Heart right ventricle (tissue), 16 donors: ENCODE results near the gene MTCH2. TPM values are rescaled to one million over a fixed set of nuclear protein-coding genes. Genes with fewer than 3 reads are reported as not detected.

Experiments used
- ATAC-seq, 8 donors: fragments of 200-7000 bp; cut with Tn5 transposase; one replicate each; pipeline ENCODE4 v1.9.1; 2020; ENCODE audit warnings: mild to moderate bottlenecking in 8 of 8, moderate library complexity in 8 of 8, moderate number of reproducible peaks in 1 of 8
- DNase-seq, 2 donors: peaks; one replicate each; pipeline ENCODE4 v3.0.0-alpha.2; 2020
- H3K27ac ChIP-seq, 10 donors: fragments of 200-600 bp; sonication (generic) in 2 of 10; one replicate each; pipeline versions ENCODE4 v1.5.0 to v1.8.0; 2020 to 2022; ENCODE audit warnings: mild to moderate bottlenecking in 3 of 10
- H3K27me3 ChIP-seq, 7 donors: fragments of 200-600 bp; one replicate each; pipeline ENCODE4 v1.8.0; 2021 to 2022; ENCODE audit warnings: mild to moderate bottlenecking in 2 of 7
- H3K36me3 ChIP-seq, 9 donors: fragments of 200-600 bp; sonication (generic) in 1 of 9; one replicate each; pipeline versions ENCODE4 v1.5.0 to v1.8.0; 2020 to 2022; ENCODE audit warnings: mild to moderate bottlenecking in 2 of 9
- H3K4me1 ChIP-seq, 9 donors: fragments of 200-600 bp; sonication (generic) in 1 of 9; one replicate each; pipeline versions ENCODE4 v1.5.0 to v1.8.0; 2020 to 2022; ENCODE audit warnings: mild to moderate bottlenecking in 4 of 9
- H3K4me3 ChIP-seq, 10 donors: fragments of 200-600 bp; sonication (generic) in 2 of 10; one replicate each; pipeline versions ENCODE4 v1.5.0 to v1.8.0; 2020 to 2022; ENCODE audit warnings: mild to moderate bottlenecking in 7 of 10, moderate library complexity in 2 of 10
- H3K9me3 ChIP-seq, 11 donors: fragments of 200-600 bp in 10 of 11; sonication (generic) in 2 of 11; one replicate each; pipeline versions ENCODE4 v1.5.0 to v1.8.0; 2013 to 2022; ENCODE audit warnings: mild to moderate bottlenecking in 2 of 11, control low read depth in 1 of 11, moderate library complexity in 1 of 11
- CTCF ChIP-seq, 9 donors: fragments of 200-600 bp; sonication (generic) in 2 of 9; IDR thresholded peaks; one replicate each; pipeline versions ENCODE4 v1.5.0 to v1.8.0; 2021 to 2022; ENCODE audit warnings: antibody characterized with exemption in 9 of 9, mild to moderate bottlenecking in 5 of 9, moderate library complexity in 1 of 9
- WGBS, 2 donors: extraction: QIAGEN DNeasy Blood & Tissue Kit; methylation state at CpG; one replicate each; pipeline ENCODE4 v1.1.7; 2013; ENCODE audit warnings: inconsistent platforms in 1 of 2; 5-methylcytosine and 5-hydroxymethylcytosine counted together
- intact Hi-C, 10 donors: fragments of 100-400 bp; cut with DNase I; formaldehyde crosslinking; loops; one replicate each; pipeline versions ENCODE4 v1.11.1 to v1.14.2; 2022
- polyA plus RNA-seq, 2 donors: library from polyadenylated mRNA; stranded (reverse); fragments of 200-250 nt; gene quantifications; one replicate each; pipeline ENCODE4 v1.2.3, GENCODE V29; 2013
- total RNA-seq, 10 donors: library from RNA; stranded (reverse); fragmentation: NEBNext Ultra II Directional in 3 of 10; extraction: Animal tissue kit (Norgen Biotek cat#: 25700) in 3 of 10; gene quantifications; one replicate each; pipeline versions ENCODE4 v1.2.1 to v1.2.4, GENCODE V29; 2021 to 2023
- donor health status: Arrhythmogenic right ventricular cardiomyopathy.
- donor health status: ischemic (EF 13 %, LVEDD 7.1; RV severe dilation, severe dysfunction).
- donor health status: healthy with polysubstance abuse.
- donor health status: DM: no; HTN: yes; CAD: no.
- donor health status: DM: no; HTN: no; CAD: no.
- donor health status: ischemic (EF 25% LVEDD 6.9; RV normal size, moderate dysfunction).
- donor health status: ischemic (EF 25% LVEDD 5.7; RV mildly dilated, moderate dysfunction).
- donor health status: healthy.
- donor health status: DM: yes; HTN: yes; CAD: no.
- donor health status: Ischemic cardiomyopathy.
- donor health status: ischemic (EF 35%, LVEDD 5.7; RV mildly dilated, moderate dysfunction).
- donor health status: nonischemic (EF 11% LVEDD 7.7; RV severe dilation, severe dysfunction).
- donor health status: DM: yes; HTN: yes; CAD: no.
- donor health status: PGD.
- donor health status: ischemic (EF 29% LVEDD 5.4; RV normal size, mild dysfunction).
- donor health status: nonischemic (EF 23%, LVEDD 6.1; RV moderate dilation, normal function).

Gene MTCH2
- total and polyA plus RNA-seq, 12 donors = 23.8 to 137 (median 104) TPM

GRCh38 chr11:47631473-47631872 is 10.9 kb downstream of the MTCH2 start:
- H3K27ac ChIP-seq = no peak overlapping the region
- no peak for TF ChIP-seq CTCF (IDR thresholded peaks at IDR 0.05)
- H3K4me3 ChIP-seq = no peak overlapping the region
- intact Hi-C loops = no loop called here
- no peak for DNase-seq
- peaks cover 3 to 100% (median 70%) of the 10 kb centered on the region in 9 donors for H3K36me3 ChIP-seq
- ATAC-seq = no peak
- no peaks in the 10 kb centered on the region for H3K4me1 ChIP-seq
- WGBS, 2 donors = 33 to 48% methylated on average over 5 of the region's 5 CpGs
- H3K27me3 ChIP-seq = no peaks in the 10 kb centered on the region
- H3K9me3 ChIP-seq = no peaks in the 10 kb centered on the region

GRCh38 chr11:47628026-47628425 is 14.3 kb downstream of the MTCH2 start:
- no peaks in the 10 kb centered on the region for H3K9me3 ChIP-seq
- 79% methylated on average over 4 of the region's 4 CpGs for WGBS, 2 donors
- intact Hi-C loops = loop anchor here in 2 of 10 donors (10.0 kb wide), 2 partner anchors 153 to 743 kb away; no protein-coding TSS in a partner anchor
- no peak overlapping the region for H3K4me3 ChIP-seq
- peaks cover 0 to 100% (median 69%) of the 10 kb centered on the region in 9 donors for H3K36me3 ChIP-seq
- no peaks in the 10 kb centered on the region for H3K27me3 ChIP-seq
- no peak for TF ChIP-seq CTCF (IDR thresholded peaks at IDR 0.05)
- H3K27ac ChIP-seq = no peak overlapping the region
- ATAC-seq (no peak), DNase-seq (no peak)
- no peaks in the 10 kb centered on the region for H3K4me1 ChIP-seq

GRCh38 chr11:47626234-47626633 is 16.1 kb downstream of the MTCH2 start:
- TF ChIP-seq CTCF (IDR thresholded peaks at IDR 0.05) = no peak
- Histone ChIP-seq H3K27ac (no peak overlapping the region), H3K9me3 (no peaks in the 10 kb centered on the region), H3K4me3 (no peak overlapping the region), H3K4me1 (no peaks in the 10 kb centered on the region), H3K36me3 (peaks cover 0 to 100% (median 75%) of the 10 kb centered on the region in 9 donors), H3K27me3 (no peaks in the 10 kb centered on the region)
- intact Hi-C loops = loop anchor here in 2 of 10 donors (10.0 kb wide), 2 partner anchors 151 to 741 kb away; no protein-coding TSS in a partner anchor
- DNase-seq (no peak), ATAC-seq (no peak)
- WGBS, 2 donors = 97 to 99% methylated on average over 8 of the region's 8 CpGs

- no peak for DNase-seq
- Histone ChIP-seq H3K36me3 (peaks cover 0 to 100% (median 27%) of the 10 kb centered on the region in 9 donors), H3K4me1 (peaks cover 0 to 11% (median 0%) of the 10 kb centered on the region in 9 donors), H3K27me3 (no peaks in the 10 kb centered on the region), H3K4me3 (no peak overlapping the region), H3K9me3 (no peaks in the 10 kb centered on the region), H3K27ac (no peak overlapping the region)
- intact Hi-C loops = loop anchor here in 2 of 10 donors (10.0 kb wide), 2 partner anchors 146 to 736 kb away; no protein-coding TSS in a partner anchor
- 81 to 86% methylated on average over 2 of the region's 2 CpGs for WGBS, 2 donors
- no peak for ATAC-seq
- no peak for TF ChIP-seq CTCF (IDR thresholded peaks at IDR 0.05)
Observed at GRCh38 chr11:47620836-47621378, 21.5 kb downstream of the MTCH2 start.
